Stromal cell of bone marrow (primary cell): Measurements from ENCODE around the gene GPR34.
A peak's percentile ranks its signal among the peaks of the same experiment; 100 is the strongest.
"Not testable (repeated sequence)": the region's sequence is repeated elsewhere in the genome, so short reads cannot be mapped to it uniquely, and the experiment has no call there.

Experiments
- DNase-seq: peaks from one replicate; pipeline ENCODE4 v3.0.0-alpha.2; 2012; ENCODE audit warnings: low read depth

Gene GPR34

DNA sequence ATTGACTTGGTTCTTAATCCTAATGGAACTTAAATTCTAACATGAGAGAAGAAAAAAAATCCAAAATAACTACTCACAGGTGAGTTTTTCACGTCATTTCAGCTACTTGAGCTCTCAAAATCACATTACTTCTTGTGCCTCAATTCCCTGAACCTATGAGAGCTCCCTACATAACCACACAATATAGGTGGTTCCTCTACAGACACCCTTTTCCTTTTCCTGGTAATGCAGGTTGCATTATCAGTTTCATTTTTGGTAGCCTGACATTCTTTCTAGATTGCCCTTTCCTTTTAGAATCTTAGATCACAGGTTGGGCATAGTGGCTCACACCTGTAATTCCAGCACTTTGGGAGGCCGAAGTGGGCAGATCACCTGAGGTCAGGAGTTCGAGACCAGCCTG lies 4.3 kb downstream of the GPR34 start:
- no peak for DNase-seq

- DNase-seq: no peak
These were observed 6.7 kb downstream of the GPR34 start for GRCh38 chrX:41695426-41695825.

GRCh38 chrX:41703574-41704029 lies 14.8 kb downstream of the GPR34 start:
- DNase-seq: no peak

DNA sequence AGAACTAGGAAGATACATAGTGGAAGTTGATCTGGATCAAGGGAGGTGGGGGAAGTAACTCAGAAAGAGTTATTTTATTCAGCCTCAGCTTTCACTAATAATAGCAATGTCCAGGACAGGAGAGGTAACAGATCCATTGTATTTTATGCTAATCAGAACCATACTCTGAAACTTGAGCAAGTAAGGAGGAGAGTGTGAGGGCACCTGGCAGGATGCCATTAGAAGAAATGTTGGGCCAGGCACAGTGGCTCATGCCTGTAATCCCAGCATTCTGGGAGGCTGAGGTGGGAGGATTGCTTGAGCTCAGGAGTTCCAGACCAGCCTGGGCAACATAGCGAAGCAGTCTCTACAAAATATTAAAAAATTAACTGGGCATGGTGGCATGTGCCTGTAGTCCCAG lies 16.3 kb downstream of the GPR34 start:
- DNase-seq: no peak

- DNase-seq: no peak
These were observed 17.1 kb downstream of the GPR34 start for GRCh38 chrX:41705680-41706374.

- no peak for DNase-seq
These were observed 18.4 kb downstream of the GPR34 start for GRCh38 chrX:41707218-41707617.

DNA sequence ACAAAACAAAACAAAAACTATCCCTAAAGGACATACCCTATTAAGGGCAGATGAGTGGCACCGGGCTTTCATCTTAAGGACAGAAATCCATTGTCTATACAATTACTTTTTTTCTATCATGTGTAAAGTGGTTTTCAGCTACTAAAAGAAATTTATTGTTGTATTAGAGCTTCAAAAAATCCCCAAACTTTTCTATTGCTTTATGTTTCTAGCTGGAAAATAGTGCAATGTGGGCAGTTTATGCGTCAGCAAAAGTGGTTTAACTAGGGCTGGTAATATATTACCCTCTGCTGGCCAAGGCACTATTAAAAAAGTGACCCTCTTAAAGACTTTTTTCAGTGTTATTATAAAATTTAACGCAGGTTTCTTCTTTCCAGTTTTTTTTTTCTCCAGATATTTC lies 19.7 kb downstream of the GPR34 start:
- DNase-seq: no peak

- no peak for DNase-seq
These were observed 22.4 kb downstream of the GPR34 start for GRCh38 chrX:41711021-41711667.

- no peak for DNase-seq
These were observed 27.4 kb downstream of the GPR34 start for GRCh38 chrX:41716222-41716621.

DNA sequence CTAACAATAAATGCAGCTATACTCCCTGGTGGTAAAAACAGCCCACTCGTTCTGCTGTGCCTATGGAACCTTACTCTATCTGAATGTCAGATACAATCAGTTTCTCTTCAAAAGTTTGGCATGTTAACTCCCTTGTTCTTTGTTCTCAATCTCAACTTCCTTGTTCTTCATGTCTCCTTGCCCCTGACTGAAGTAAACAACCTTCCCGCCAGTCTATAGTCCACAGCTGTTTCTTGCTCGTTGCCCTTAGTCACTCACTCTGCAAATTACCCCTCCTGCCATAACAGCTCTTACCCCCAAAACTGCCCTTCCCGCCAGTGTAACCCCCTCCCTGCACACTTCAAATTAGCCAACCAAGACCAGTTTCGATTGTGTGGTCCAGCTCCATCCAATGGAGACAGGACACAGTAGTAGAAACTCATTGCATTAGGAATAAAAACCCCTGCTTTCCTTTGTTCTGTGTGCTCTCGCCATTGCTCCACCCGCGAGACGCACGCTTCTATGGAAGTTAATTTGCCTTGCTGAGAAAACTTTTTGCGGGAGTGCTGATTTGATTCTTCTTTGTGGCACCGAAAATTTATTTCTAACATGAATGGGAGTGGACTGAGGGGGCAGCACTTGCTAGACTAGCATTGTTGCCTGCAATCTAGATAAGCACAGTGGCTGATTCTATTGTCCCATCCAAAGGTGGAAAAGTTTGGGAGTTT lies 28.1 kb downstream of the GPR34 start:
- DNase-seq: no peak

DNA sequence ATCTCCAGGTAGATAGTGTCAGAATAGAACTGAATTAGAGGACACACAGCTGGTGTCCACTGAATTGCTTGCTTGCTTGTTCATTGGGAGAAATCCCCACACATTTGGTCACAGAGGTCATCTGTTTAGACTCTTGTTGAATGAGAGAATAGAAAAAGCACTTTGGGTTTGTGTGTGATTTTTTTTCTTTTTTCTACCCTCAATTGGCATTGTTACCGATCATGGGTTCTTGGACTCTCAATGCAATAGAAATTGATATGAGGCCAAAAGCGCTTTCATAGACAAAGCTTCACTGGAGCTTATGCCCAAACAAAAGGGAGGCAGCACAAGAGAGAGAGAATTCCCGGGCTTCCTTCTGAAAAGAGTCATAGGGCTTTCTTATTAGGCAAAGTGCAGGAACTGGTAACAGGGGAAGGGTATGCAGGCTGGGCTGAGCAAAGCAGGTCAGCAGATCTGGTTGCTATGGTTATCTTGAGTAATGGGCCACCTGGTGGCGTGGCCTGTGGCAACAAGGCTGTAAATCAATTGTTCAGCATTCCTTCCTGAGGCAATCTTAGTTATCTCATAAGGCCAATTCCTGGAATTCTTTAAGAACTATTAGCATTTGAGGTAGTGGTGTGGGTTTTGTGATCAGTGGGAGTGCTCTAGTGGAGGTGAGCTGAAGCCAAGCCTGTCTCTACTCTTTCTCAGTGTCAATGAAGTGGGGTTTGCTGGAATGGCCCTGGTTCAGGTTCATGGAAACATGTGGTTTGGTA lies 29.9 kb downstream of the GPR34 start:
- DNase-seq: no peak

DNA sequence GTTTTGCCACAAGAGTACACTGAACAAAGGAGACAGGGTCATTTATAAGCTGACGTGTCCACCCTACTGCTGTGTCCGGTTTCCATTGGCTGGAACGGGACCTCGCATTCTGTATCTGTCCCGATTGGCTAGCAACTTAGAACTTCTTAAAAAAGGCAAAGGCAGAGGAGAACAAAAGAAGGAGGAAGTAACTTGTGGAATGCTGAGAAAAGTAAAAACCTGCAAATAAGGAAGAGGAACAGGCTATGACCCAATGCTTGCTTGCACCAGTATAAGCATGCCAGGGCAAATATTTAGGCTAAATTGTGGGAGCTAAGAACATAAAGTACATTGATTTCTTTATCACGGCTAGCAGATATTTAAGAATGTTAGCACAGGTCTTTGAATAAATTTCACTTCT lies 30.8 kb downstream of the GPR34 start:
- DNase-seq: not testable (repeated sequence)

- DNase-seq: peak; percentile 47
These were observed 31.5 kb downstream of the GPR34 start for GRCh38 chrX:41720125-41720779.

- no peak for DNase-seq
These were observed 32.8 kb downstream of the GPR34 start for GRCh38 chrX:41721590-41721989.

- no peak for DNase-seq
These were observed 33.4 kb downstream of the GPR34 start for GRCh38 chrX:41722214-41722613.

DNA sequence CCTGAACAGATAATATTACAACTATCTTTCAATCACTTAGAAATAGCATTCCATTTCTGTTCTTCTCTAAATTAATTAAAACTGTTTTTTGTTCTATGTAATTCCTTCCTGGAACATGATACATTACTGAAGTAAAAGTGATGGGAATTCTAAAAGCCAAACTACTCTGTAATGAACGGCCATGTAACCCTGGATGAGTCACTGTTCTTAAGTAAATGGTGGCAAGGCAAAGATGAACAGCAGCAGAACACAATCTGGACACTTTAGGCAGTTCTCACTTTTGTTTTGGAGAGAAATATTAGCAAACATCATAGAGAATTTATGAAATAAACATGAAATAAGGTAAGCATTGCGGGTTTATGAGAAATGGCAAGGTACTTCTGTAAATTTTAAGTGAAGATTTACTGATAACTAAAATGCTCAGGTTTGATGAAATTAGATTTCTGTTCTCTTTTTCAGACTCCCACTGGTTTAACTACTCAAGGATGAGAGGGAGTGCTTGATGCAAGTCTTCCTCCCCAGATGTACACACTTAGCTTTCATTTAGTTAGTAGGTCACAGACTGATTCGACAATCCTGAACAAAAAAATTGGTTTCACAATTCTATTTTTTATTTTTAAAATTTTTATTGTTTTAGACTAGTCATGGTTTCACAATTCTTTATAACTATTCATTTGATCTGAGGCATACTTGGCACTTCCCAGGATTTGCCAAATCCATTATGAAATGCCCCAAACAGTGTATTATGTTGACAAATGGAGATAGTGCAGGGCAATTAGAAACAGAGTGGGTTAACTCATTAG lies 34.2 kb downstream of the GPR34 start:
- DNase-seq: peak; percentile 31

DNA sequence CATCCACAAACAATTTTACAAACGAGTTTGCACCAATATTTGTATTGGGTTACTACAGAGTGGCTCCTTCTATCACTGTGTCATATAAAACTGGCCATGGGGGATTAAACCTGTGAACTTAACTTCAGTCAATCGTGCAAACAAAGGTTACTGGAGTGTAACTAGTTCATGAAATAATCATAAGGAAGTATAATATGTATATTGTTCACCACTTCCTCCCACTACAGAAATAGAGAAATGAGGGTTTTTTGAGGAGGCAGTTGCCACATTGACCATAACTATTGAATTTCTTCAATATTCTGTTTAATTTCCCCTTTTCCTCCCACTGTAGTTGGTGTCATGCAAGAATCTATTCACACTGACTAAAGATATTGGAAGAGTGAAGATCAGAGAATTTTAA lies 35.1 kb downstream of the GPR34 start, which contains the start of gene GPR82:
TSS of gene GPR82 (plus strand) at position 356 of the 400 bp plus-strand sequence. CDS start 2,846 bp downstream, outside the sequence.
- DNase-seq: no peak

DNA sequence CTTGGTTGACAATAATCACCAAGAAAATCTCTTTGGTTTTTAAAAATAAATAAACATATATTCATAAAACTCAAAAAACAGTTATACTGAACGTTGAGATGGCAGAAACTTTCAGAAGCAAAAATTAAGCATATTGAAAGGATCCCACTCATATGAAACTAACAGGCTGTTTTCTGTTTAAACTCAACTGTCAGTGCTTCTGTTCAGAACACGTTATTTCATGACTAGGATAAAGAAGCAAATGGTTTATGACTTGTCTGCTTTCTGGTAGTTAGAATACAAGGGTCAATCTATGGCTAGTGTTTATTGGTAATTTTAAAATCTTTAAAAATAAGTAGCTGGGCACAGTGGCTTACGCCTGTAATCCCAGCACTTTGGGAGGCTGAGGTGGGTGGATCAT lies 39.4 kb downstream of the GPR34 start:
- DNase-seq: no peak

- no peak for DNase-seq
These were observed 41.3 kb downstream of the GPR34 start for GRCh38 chrX:41730081-41730480.

DNA sequence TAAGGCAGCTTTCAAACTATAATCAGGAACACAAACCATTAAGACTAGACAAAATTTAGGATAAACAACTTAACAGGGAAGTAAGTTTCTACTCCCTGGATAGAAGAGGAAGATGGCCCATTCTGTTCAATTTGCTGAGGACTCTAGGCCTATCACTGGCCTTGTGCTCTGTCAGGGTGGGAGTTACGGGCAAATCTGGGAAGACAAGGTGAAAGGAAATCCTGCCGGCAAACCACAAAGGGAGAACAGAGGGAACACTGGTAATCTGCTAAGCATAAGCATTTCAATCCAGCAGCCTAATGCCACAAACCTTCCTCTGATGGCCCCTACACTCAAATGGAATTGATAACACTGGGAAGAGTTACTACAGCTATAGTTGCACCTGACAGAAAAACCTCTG lies 43.5 kb downstream of the GPR34 start:
- DNase-seq: no peak

DNA sequence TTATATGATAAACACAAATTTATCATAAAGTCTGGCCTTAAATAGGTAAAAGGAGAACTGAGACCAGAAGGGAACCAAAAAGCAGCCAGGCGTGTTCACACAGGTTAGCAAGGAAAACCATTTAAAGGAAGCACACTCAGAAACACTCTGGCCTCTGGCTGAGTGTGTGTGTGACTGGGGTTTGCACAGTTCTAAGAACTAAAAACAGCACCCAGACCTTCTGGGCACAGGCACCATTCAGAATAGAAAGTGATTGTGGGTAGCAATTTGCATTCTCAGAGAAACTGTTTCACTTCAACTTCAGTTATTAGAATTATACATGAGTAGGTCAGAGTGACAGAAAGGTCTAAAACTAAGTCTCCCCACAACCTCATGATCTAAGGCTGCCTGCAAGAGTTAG lies 45.2 kb downstream of the GPR34 start:
- DNase-seq: no peak
